HepG2 (cell line): ENCODE results near the gene HINT2. TPM values are rescaled to one million over a fixed set of nuclear protein-coding genes. Genes with fewer than 3 reads are reported as not detected.
A peak's percentile ranks its signal among the peaks of the same experiment; 100 is the strongest.

Experiments used
- BORCS8-MEF2B ChIP-seq: sonication (generic); formaldehyde crosslinking; IDR thresholded peaks from 2 replicates; pipeline ENCODE4 v1.8.0; 2022; ENCODE audit warnings: mild to moderate bottlenecking, missing genetic modification reagents
- FOXO4 ChIP-seq: sonication (generic); formaldehyde crosslinking; conservative IDR thresholded peaks from 2 replicates; pipeline ENCODE4 v1.8.1; 2023; ENCODE audit warnings: missing genetic modification reagents
- HMGXB4 ChIP-seq, 2 experiments: sonication (generic) in 1 of 2; formaldehyde crosslinking in 1 of 2; IDR thresholded peaks; 2 replicates each; pipeline versions ENCODE4 v1.4.0 to v1.6.1; 2018 to 2020; ENCODE audit warnings: missing genetic modification reagents in 2 of 2, borderline replicate concordance in 1 of 2, low read depth in 1 of 2, mild to moderate bottlenecking in 1 of 2, missing biosample characterization in 1 of 2
- MYPOP ChIP-seq: sonication (generic); formaldehyde crosslinking; IDR thresholded peaks from 2 replicates; pipeline ENCODE4 v1.8.1; 2023; ENCODE audit warnings: mild to moderate bottlenecking, moderate library complexity, missing genetic modification reagents
- SAP130 ChIP-seq: IDR thresholded peaks from 2 replicates; pipeline ENCODE4 v1.6.1; 2016; ENCODE audit warnings: low read depth
- TOPORS ChIP-seq: sonication (generic); formaldehyde crosslinking; IDR thresholded peaks from 2 replicates; pipeline ENCODE4 v1.8.0; 2023; ENCODE audit warnings: mild to moderate bottlenecking, missing genetic modification reagents
- ZBTB10 ChIP-seq: sonication (generic); formaldehyde crosslinking; IDR thresholded peaks from 2 replicates; pipeline ENCODE4 v1.4.0; 2020; ENCODE audit warnings: missing genetic modification reagents, borderline replicate concordance
- ZBTB7A ChIP-seq: sonication (generic); formaldehyde crosslinking; IDR thresholded peaks from 2 replicates; pipeline ENCODE4 v1.8.0; 2022; ENCODE audit warnings: mild to moderate bottlenecking, missing genetic modification reagents
- ZGPAT ChIP-seq: IDR thresholded peaks from 2 replicates; pipeline ENCODE4 v1.6.1; 2016; ENCODE audit warnings: mild to moderate bottlenecking
- ZKSCAN5 ChIP-seq: sonication (generic); formaldehyde crosslinking; IDR thresholded peaks from 2 replicates; pipeline ENCODE4 v1.5.1; 2020; ENCODE audit warnings: mild to moderate bottlenecking, missing genetic modification reagents
- ZNF18 ChIP-seq: sonication (generic); formaldehyde crosslinking; IDR thresholded peaks from 2 replicates; pipeline ENCODE4 v1.8.0; 2022; ENCODE audit warnings: mild to moderate bottlenecking, missing genetic modification reagents; ENCODE audit not compliant: insufficient replicate concordance
- ZNF33B ChIP-seq: sonication (generic); formaldehyde crosslinking; IDR thresholded peaks from 2 replicates; pipeline ENCODE4 v1.5.1; 2020; ENCODE audit warnings: mild to moderate bottlenecking, missing genetic modification reagents
- ZNF558 ChIP-seq: sonication (generic); formaldehyde crosslinking; IDR thresholded peaks from 2 replicates; pipeline ENCODE4 v1.9.0; 2022; ENCODE audit warnings: mild to moderate bottlenecking, missing genetic modification reagents, borderline replicate concordance
- ZNF704 ChIP-seq: sonication (generic); formaldehyde crosslinking; IDR thresholded peaks from 2 replicates; pipeline ENCODE4 v1.8.1; 2023; ENCODE audit warnings: mild to moderate bottlenecking, inconsistent platforms, moderate library complexity, missing genetic modification reagents, borderline replicate concordance
- ZNF775 ChIP-seq: sonication (generic); formaldehyde crosslinking; IDR thresholded peaks from 2 replicates; pipeline ENCODE4 v1.4.0; 2020; ENCODE audit warnings: missing genetic modification reagents, mild to moderate bottlenecking, moderate library complexity, borderline replicate concordance
- polyA plus RNA-seq, 8 experiments: library from polyadenylated mRNA; depleted of rRNA in 3 of 8; stranded (reverse) in 7 of 8; unstranded in 1 of 8; fragments of >200 nt; fragmentation: Illumina TruSeq in 4 of 8; extraction: Trizol in 4 of 8; gene quantifications; 2 replicates each; pipeline versions ENCODE4 v1.2.1 to v1.2.3, GENCODE V29; 2011 to 2016; ENCODE audit warnings: low read depth in 4 of 8, missing spikeins in 1 of 8, mixed read lengths in 1 of 8; ENCODE audit not compliant: insufficient read depth in 1 of 8
- total RNA-seq, 5 experiments: library from RNA; depleted of rRNA; stranded (reverse); fragments of >200 nt; fragmentation: Illumina TruSeq; extraction: Trizol; gene quantifications; 2 replicates each; pipeline ENCODE4 v1.2.3, GENCODE V29; 2016; ENCODE audit warnings: low read depth in 1 of 5

Gene HINT2
- total and polyA plus RNA-seq, 2 of the 13 experiments (the other 11 are each of a cell fraction or from before 2014, with no cell fraction given) = 37.9 to 56.2 TPM

- no peak for TF ChIP-seq FOXO4 (CRISPR knock-in tag)
- peak; percentile 42; the same call in 1 of the 2 replicates for TF ChIP-seq SAP130 (CRISPR knock-in tag)
- TF ChIP-seq ZNF558 = peak; percentile 10; the same call in 1 of the 2 replicates
- TF ChIP-seq ZBTB10 (CRISPR knock-in tag) = peak; percentile 7; the same call in 1 of the 2 replicates
- TF ChIP-seq ZNF775 (CRISPR knock-in tag) = no peak
- no peak for TF ChIP-seq ZNF33B (CRISPR knock-in tag)
- 0 out of 2 replicates have a peak, but pooled peaks have one; percentile 9 for TF ChIP-seq ZNF704
- no peak for TF ChIP-seq ZKSCAN5 (CRISPR knock-in tag)
- TF ChIP-seq MYPOP (CRISPR knock-in tag) = 0 out of 2 replicates have a peak, but pooled peaks have one; percentile 45
- TF ChIP-seq TOPORS (CRISPR knock-in tag) = no peak
- peak; percentile 22; the same call in 1 of the 2 replicates for TF ChIP-seq BORCS8-MEF2B (CRISPR knock-in tag)
- no peak for TF ChIP-seq ZBTB7A (CRISPR knock-in tag)
- TF ChIP-seq ZGPAT (CRISPR knock-in tag) = peak; percentile 75; the same call in 1 of the 2 replicates
- TF ChIP-seq HMGXB4 (CRISPR knock-in tag; IDR thresholded peaks at IDR 0.05; ENCODE audit: borderline replicate concordance in 1 of 2, low read depth in 1 of 2) = peak; percentile 12 to 82; a peak in 3 of 4 replicates
- TF ChIP-seq ZNF18 (CRISPR knock-in tag) = peak; percentile 91
Measured at GRCh38 chr9:35814841-35815543, at the start of gene HINT2 (continued).
